KOPT-K1 (cell line): ENCODE results near the gene QSER1.
"Not testable (repeated sequence)": the region's sequence is repeated elsewhere in the genome, so short reads cannot be mapped to it uniquely, and the experiment has no call there.

Source experiments
- H3K27ac ChIP-seq: fragments of 200-600 bp; sonication (generic); 2 replicates; pipeline ENCODE4 v1.5.1; 2016; ENCODE audit warnings: antibody characterized with exemption, mild to moderate bottlenecking, low read depth, low read length; ENCODE audit not compliant: poor library complexity, severe bottlenecking
- H3K36me3 ChIP-seq: fragments of 200-600 bp; sonication (generic); 2 replicates; pipeline ENCODE4 v1.5.1; 2017; ENCODE audit warnings: antibody characterized with exemption, mild to moderate bottlenecking, low read length, moderate library complexity; ENCODE audit not compliant: insufficient read depth
- H3K9me3 ChIP-seq: fragments of 200-600 bp; sonication (generic); 2 replicates; pipeline ENCODE4 v1.5.1; 2017; ENCODE audit warnings: antibody characterized with exemption, low read length, mild to moderate bottlenecking; ENCODE audit not compliant: insufficient read depth, poor library complexity, severe bottlenecking

QSER1 gene

DNA sequence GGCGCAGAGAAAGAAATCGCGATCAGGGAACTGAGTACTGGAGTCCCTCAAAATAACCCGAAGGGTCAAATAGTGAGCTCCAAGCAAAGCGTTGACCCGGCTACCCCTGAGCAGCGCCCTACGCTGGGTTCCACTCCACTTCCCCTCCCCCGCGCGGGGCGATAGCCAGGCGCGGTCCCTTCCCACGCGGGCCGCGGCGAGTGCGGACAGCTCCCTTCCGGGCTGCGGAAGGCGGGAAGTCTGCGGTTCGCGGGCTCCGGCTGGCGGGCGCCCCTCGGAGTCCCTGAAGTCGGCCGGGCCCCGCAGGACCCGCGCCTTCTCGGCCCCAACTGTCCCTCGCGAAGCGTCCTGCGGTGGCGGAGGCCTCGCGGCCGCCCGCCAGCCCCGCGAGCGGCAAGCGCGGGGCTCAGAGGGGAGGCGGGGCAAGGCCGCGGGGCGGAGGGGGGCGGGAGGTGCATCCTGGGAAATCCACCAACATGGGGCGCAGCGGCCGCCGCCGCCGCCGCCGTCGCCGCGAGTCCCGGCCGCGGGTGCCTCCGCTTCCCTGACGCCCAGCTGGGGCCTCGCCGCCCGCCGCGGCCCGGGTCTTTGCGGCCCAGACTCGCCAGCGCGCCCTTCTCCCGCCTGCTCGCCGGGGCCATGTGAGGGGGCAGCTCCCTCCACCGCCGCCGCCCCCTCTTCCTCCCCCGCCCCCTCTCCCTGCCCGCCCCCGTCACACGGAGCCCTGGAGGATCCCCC lies at the start of gene QSER1:
Gene QSER1, plus strand, starts transcription at position 457 of the 738 bp plus-strand sequence. CDS start 315 bp downstream, outside the sequence.
- Histone ChIP-seq H3K27ac (peak within 1 kb of the TSS; percentile 91), H3K9me3 (no peaks in the 10 kb centered on the region), H3K36me3 (no peaks in the 10 kb centered on the region)

DNA sequence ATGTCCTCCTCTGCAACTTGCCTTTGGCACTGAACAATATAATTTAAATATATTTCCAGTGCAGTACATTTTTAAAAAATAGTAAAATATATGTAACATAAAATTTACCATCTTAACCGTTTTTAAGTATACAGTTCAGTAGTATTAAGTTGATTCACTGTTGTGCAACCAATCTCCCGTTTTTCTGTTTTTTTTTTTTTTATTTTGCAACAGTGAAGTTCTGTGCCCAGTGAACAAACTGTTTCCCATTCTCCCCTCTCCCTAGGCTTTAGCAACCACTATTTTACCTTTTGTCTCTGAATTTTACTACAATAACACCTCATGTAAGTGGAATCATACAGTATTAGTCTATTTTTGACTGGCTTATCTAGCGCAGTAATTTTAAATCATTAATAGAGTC lies 49.1 kb upstream of the QSER1 start:
- no peaks in the 10 kb centered on the region for H3K9me3 ChIP-seq
- H3K36me3 ChIP-seq: 0 out of 2 replicates have a peak, but pooled peaks cover 3% of the 10 kb centered on the region
- H3K27ac ChIP-seq: no peak overlapping the region

DNA sequence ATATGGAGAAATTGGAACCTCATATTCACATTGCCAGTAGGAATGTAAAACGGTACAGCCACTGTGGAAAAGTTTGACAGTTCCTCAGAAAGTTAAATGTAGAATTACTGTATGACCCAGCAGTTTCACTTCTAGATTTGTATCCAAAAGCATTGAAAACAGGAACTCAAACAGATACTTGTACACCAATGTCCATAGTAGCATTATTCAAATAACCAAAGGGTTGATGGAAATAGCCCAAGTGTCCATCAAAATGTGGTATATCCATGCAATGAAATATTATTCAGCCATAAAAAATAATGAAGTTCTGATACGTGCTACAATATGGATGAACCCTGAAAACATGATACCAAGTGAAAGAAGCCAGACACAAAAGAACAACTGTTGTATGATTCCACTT lies 45.1 kb upstream of the QSER1 start:
- H3K36me3 ChIP-seq: no peaks in the 10 kb centered on the region
- H3K9me3 ChIP-seq: no peaks in the 10 kb centered on the region
- H3K27ac ChIP-seq: no peak overlapping the region

DNA sequence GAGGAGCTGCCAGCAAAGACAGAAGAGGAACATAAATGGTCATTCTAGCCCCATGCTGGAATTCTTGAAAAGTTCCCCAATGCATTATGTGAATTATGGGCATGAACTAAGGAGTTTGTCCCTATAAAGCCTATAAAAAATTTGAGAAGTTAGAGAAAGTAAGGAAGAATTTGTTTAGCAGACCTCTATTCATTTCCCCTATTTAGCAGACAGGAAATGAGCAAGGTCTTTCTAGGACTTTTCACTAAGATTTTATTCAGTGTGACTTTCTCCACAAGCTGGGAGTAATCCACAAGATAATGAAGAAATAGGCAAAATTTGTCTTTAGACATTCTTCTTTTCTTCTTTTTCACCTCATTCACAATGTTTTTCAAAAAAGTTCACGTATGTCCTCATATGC lies 42.9 kb upstream of the QSER1 start:
- H3K9me3 ChIP-seq: no peaks in the 10 kb centered on the region
- no peak overlapping the region for H3K27ac ChIP-seq
- no peaks in the 10 kb centered on the region for H3K36me3 ChIP-seq

DNA sequence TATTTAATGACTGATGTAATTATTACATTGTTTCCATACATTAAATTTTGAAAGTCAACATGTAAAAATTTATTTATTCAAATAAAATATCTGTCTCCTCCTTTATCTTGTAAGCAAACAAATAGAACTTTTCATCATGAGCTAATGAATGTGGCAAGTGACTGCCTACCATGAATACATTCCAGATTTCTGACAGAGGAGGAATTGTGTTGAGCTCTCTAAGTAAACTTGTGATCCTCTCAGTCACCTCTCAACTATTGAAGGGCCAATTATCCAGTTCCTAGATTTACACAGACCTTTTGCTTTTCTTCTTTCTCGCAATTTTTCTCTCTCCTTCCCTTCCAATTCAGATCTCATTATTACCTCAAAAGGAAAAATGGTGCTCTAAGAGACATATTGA lies 41.4 kb upstream of the QSER1 start:
- Histone ChIP-seq H3K9me3 (no peaks in the 10 kb centered on the region), H3K36me3 (no peaks in the 10 kb centered on the region), H3K27ac (no peak overlapping the region)

DNA sequence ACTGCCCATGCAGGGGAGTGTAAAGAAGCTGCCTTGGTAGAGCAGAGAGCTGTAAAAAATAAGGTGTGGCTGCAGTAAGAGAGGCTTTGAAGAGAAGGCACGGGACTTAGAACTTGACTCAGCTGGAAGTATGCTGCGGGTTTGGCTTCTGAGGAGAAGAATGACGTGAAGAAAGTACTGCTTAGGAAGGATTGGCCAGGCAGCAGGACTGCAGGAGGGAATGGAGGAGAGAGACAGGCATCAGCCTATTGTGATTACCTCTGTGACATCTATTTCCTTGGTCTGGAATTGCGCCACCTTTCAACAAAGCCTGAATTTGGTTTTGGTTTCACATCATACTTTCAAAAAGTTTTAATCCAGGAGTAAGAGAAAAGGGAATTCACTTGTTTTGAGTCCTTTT lies 40.4 kb upstream of the QSER1 start:
- Histone ChIP-seq H3K27ac (no peak overlapping the region), H3K36me3 (no peaks in the 10 kb centered on the region), H3K9me3 (no peaks in the 10 kb centered on the region)

DNA sequence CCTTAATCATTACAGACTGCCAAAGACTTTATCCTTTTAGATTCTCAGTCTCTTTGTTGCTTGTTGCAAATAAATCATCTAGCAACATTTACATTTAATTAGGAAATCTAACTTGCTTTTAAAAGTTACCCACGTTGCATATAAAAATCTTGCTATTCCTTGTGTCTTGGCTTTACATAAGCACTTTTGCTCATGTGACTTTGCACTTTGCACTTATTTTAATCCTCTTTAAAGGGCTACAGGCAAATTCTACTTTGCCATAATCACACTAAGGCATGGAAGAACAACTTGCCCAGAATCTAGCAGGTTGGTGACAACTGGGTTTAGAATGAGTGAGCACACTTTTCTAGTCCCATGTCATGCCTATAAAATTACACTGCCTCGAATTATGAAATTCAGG lies 37.0 kb upstream of the QSER1 start:
- no peak overlapping the region for H3K27ac ChIP-seq
- no peaks in the 10 kb centered on the region for H3K36me3 ChIP-seq
- H3K9me3 ChIP-seq: no peaks in the 10 kb centered on the region

DNA sequence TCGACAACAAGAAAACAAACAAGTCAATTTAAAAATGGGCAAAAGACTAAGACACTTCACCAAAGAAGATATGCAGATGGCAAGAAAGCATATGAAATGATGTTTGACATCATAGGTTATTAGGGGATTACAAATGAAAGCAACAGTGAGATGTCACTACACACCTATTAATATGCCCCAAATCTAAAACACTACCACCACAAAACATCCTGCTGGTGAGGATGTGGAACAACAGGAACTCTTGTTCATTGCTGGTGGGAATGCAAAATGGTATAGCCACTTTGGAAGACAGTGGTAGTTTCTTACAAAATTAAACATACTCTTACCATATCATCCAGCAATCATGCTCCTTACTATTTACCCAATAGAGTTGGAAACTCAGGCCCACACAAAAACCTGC lies 33.9 kb upstream of the QSER1 start:
- Histone ChIP-seq H3K36me3 (no peaks in the 10 kb centered on the region), H3K9me3 (no peaks in the 10 kb centered on the region), H3K27ac (no peak overlapping the region)

DNA sequence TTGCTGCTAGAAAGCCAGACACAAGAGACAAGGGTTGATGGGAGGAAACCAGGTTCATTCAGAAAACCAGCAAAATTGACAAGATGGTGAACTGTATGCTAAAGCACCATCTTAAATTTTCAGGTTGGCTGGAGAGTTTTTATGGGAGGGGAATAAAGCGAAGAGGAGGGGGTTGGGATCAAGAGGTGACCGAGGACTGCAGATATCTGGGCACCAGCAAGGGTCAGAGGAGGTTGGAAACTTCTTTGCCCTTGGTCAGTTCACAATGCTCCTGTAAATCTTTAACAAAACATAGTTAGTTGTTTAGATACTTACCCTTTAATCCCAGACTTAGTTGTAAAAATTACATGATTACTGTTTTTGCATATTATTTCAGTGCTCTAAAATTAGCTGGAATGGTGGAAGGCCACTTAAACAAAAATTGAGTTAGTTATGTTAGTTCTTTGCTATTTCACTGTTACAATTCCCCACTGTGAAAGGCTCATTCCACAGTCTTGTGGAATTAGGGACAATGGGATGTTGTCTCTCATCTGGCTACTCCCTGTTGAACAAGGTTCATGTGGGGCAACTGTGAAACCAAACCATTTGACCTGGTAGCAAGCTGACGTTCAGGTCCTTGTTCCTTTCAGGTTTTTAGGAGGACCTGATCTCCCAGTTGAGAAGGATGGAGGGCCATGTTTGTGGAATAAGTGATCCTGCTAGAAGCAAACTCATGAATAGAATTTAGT lies 30.6 kb upstream of the QSER1 start:
- no peaks in the 10 kb centered on the region for H3K9me3 ChIP-seq
- H3K27ac ChIP-seq: no peak overlapping the region
- no peaks in the 10 kb centered on the region for H3K36me3 ChIP-seq

DNA sequence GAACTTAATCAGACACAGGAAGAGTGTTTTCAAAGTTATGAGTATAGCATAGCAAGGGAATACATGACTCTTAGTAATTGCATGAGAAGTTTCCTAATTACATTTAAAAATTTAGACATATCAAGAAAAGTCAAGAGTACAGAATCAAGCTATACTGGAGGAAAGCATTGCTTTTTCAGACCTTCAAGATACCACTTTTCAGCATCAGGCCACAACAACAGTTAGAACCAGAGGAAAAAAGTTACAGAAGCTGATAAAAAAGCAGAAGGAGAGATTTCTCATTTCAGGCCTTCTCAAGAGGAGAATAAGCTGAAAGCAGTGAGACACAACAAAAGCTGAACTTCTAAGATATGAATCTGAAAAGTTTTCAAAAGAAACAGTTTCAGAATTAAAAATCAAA lies 28.1 kb upstream of the QSER1 start:
- Histone ChIP-seq H3K9me3 (no peaks in the 10 kb centered on the region), H3K36me3 (no peaks in the 10 kb centered on the region), H3K27ac (no peak overlapping the region)

DNA sequence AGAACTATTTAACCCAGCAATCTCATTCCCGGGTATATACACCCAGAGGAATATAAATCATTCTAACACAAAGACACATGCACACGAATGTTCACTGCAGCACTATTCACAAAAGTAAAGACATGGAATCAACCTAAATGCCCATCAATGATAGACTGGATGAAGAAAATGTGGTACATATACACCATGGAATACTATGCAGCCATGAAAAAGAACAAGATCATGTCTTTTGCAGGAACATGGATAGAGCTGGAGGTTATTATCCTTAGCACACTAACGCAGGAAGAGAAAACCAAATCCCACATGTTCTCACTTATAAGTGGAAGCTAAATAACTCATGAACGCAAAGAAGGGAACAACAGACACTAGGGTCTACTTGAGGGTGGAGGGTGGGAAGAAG lies 23.9 kb upstream of the QSER1 start:
- H3K27ac ChIP-seq, H3K36me3 ChIP-seq, H3K9me3 ChIP-seq: not testable (repeated sequence)

DNA sequence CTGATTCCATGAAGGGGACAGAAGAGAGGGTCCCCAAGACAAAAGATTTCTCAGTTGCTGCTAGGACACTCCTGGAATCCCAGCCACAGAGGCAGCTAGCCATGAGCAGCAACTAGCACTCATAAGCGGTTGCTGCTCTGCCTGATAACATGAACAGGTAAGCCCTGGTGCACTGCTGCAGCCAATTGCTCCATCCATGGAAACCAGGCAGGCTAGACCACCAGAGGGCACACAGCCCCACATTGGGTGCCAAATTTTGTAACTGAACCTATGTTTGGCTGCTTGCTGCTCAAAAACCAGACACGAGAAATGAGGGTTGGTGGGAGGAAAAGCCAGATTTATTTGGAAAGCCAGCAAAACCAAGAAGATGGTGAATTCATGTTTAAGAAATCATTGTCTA lies 21.9 kb upstream of the QSER1 start:
- H3K36me3 ChIP-seq: no peaks in the 10 kb centered on the region
- H3K27ac ChIP-seq: no peak overlapping the region

DNA sequence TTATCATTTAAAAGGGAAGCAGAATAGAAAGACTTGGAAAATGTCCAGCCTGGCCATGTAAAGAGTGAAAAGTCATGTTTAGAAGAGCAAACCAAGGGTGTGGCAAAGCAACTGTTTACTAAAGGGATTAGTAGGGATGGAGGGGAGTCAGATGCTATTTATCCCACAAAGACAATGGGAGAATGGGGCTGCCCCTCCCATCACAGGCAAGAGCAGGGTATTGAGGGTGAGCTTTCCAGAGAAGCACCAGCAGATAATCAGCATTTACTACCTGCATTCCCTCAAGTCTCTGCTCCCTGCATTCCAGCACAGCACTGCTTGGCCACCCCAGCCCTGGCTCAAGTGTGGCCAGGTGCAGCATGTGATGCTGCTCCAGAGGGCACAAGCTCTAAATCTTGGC lies 18.5 kb upstream of the QSER1 start:
- no peaks in the 10 kb centered on the region for H3K36me3 ChIP-seq
- no peaks in the 10 kb centered on the region for H3K9me3 ChIP-seq
- no peak overlapping the region for H3K27ac ChIP-seq

More for the DNA sequence above, 21.9 kb upstream of the QSER1 start:
- no peaks in the 10 kb centered on the region for H3K9me3 ChIP-seq

DNA sequence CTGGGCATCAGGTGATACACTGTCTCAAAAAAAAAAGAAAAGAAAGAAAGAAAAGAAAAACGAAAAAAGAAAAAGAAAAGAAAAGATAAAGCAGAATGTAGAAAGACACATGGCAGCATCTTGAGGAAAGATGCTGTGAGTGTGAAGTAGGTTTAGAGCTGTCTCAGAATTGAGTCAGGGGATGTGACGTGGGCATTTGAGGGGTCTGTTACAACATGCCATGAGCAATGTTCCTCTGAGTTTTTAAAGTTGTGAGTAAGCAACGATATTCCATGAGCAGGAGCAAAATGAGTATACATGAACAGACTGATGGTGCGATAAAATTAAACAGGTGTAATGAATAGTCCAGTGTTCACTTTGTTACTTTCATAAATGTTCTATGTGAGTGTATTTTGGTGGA lies 11.3 kb upstream of the QSER1 start:
- no peaks in the 10 kb centered on the region for H3K36me3 ChIP-seq
- H3K9me3 ChIP-seq: no peaks in the 10 kb centered on the region

DNA sequence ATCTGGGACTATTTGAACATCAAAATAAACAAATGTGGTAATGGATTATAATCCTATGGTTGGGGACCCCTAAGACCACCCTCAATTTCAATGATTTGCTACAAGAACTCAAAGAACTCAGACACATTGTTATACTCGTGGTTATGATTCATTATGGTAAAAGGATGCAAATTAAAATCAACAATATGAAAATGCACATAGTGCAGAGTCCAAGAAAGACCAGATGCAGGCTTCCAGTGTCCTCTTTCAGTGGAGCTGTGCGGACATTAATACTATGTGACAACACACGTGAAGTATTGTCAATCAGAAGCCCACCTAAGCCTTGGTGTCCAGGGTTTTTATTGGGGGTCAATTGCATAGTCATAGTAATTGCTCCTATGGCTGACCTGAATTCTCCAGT lies 9.2 kb upstream of the QSER1 start:
- H3K9me3 ChIP-seq: no peaks in the 10 kb centered on the region
- H3K36me3 ChIP-seq: no peaks in the 10 kb centered on the region
- no peak overlapping the region for H3K27ac ChIP-seq

More for the DNA sequence above, 11.3 kb upstream of the QSER1 start:
- H3K27ac ChIP-seq: no peak overlapping the region

DNA sequence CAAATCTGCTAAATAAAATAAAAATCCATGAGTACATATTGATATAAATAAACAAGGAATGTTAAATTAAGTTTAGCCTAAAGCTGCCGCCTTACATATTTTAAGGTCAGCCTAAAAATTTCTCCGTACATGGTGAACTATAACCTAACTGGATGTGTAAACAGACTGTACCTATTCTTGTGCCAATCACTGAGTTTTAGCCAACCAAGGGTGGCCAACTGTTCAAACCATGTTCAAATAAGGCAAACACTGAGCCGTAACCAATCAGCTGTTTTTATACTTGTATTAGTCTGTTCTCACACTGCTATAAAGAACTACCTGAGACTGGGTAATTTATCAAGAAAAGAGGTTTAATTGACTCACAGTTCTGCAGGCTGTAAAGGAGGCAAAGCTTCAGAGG lies 8.6 kb upstream of the QSER1 start:
- Histone ChIP-seq H3K9me3 (no peaks in the 10 kb centered on the region), H3K27ac (no peak overlapping the region), H3K36me3 (no peaks in the 10 kb centered on the region)
